CD4-positive, CD25-positive, alpha-beta regulatory T cell (primary cell): ENCODE data around the gene PADI1. TPM values are rescaled to one million over a fixed set of nuclear protein-coding genes. Genes with fewer than 3 reads are reported as not detected.

ENCODE experiments used
- ATAC-seq, 2 donors: fragments of 150-1000 bp; cut with Tn5 transposase; one replicate each; pipeline ENCODE4 v1.10.0; 2021; ENCODE audit warnings: low read depth in 2 of 2, moderate number of reproducible peaks in 2 of 2, moderate library complexity in 1 of 2
- DNase-seq, 3 donors: peaks; one replicate each; pipeline versions ENCODE4 v3.0.0 to v3.0.0-alpha.2; 2012 to 2022; ENCODE audit warnings: mixed read lengths in 1 of 3
- H3K27ac ChIP-seq: one replicate; pipeline ENCODE4 v1.7.0; 2013; ENCODE audit warnings: mild to moderate bottlenecking, low read length; ENCODE audit not compliant: insufficient read depth, poor library complexity, severe bottlenecking
- H3K27me3 ChIP-seq: one replicate; pipeline ENCODE4 v1.7.0; 2013; ENCODE audit warnings: low read length; ENCODE audit not compliant: control insufficient read depth, insufficient read depth
- H3K36me3 ChIP-seq: one replicate; pipeline ENCODE4 v1.7.0; 2013; ENCODE audit warnings: mild to moderate bottlenecking, low read length, moderate library complexity; ENCODE audit not compliant: control insufficient read depth, insufficient read depth
- H3K4me1 ChIP-seq: 2 replicates; pipeline ENCODE4 v1.7.0; 2013; ENCODE audit warnings: mild to moderate bottlenecking, low read length; ENCODE audit not compliant: insufficient read depth, control insufficient read depth, poor library complexity, severe bottlenecking
- H3K4me3 ChIP-seq: one replicate; pipeline ENCODE4 v1.7.0; 2013; ENCODE audit warnings: low read depth, mild to moderate bottlenecking, low read length, moderate library complexity
- H3K9me3 ChIP-seq, 2 experiments: 1 replicate in 1 of 2; 2 replicates in 1 of 2; pipeline ENCODE4 v1.7.0; 2013; ENCODE audit warnings: low read length in 2 of 2, mild to moderate bottlenecking in 1 of 2, moderate library complexity in 1 of 2; ENCODE audit not compliant: control insufficient read depth in 2 of 2
- H3K27ac Mint-ChIP-seq, 3 donors: one replicate each; pipeline ENCODE4 v1.8.0; 2020 to 2022; ENCODE audit warnings: mild to moderate bottlenecking in 3 of 3, mixed read lengths in 3 of 3, moderate library complexity in 2 of 3
- H3K27me3 Mint-ChIP-seq: one replicate; pipeline ENCODE4 v1.8.0; 2022; ENCODE audit warnings: mild to moderate bottlenecking, mixed read lengths
- H3K36me3 Mint-ChIP-seq: one replicate; pipeline ENCODE4 v1.8.0; 2020; ENCODE audit warnings: mixed read lengths
- H3K4me1 Mint-ChIP-seq, 4 donors: one replicate each; pipeline ENCODE4 v1.8.0; 2020 to 2022; ENCODE audit warnings: mixed read lengths in 4 of 4, mild to moderate bottlenecking in 1 of 4
- H3K4me3 Mint-ChIP-seq, 4 donors: one replicate each; pipeline ENCODE4 v1.8.0; 2020 to 2022; ENCODE audit warnings: mild to moderate bottlenecking in 4 of 4, mixed read lengths in 4 of 4, moderate library complexity in 3 of 4
- H3K9me3 Mint-ChIP-seq, 7 donors: one replicate each; pipeline ENCODE4 v1.8.0; 2020 to 2022; ENCODE audit warnings: mixed read lengths in 7 of 7, mild to moderate bottlenecking in 3 of 7, moderate library complexity in 2 of 7
- polyA plus RNA-seq, 4 donors: library from polyadenylated mRNA; unstranded; fragments of 300-500 nt; fragmentation: Illumina TruSeq; gene quantifications; one replicate each; pipeline ENCODE4 v1.2.3, GENCODE V29; 2021
- total RNA-seq: library from RNA; stranded (reverse); gene quantifications from one replicate; pipeline ENCODE4 v1.2.3, GENCODE V29; 2022

Gene PADI1
- total and polyA plus RNA-seq, 5 donors from 2014 or later: not detected

- ATAC-seq (no peak), DNase-seq (no peak)
- no peaks in the 10 kb centered on the region for H3K27me3 Mint-ChIP-seq
- no peaks in the 10 kb centered on the region for H3K4me1 Mint-ChIP-seq
- H3K27me3 ChIP-seq: no peaks in the 10 kb centered on the region
- no peak overlapping the region for H3K27ac ChIP-seq
- H3K9me3 Mint-ChIP-seq: peaks cover 0 to under 1% (median 0%) of the 10 kb centered on the region in 7 donors
- H3K9me3 ChIP-seq: no peaks in the 10 kb centered on the region
- H3K27ac Mint-ChIP-seq: no peak overlapping the region
- H3K36me3 ChIP-seq: no peaks in the 10 kb centered on the region
- H3K4me1 ChIP-seq: no peaks in the 10 kb centered on the region
- H3K4me3 Mint-ChIP-seq: no peak overlapping the region
- no peak overlapping the region for H3K4me3 ChIP-seq
- no peaks in the 10 kb centered on the region for H3K36me3 Mint-ChIP-seq
Observed at GRCh38 chr1:17270891-17271765, 66.2 kb downstream of the PADI1 start.

- Mint-ChIP-seq H3K9me3 (no peaks in the 10 kb centered on the region), H3K27me3 (no peaks in the 10 kb centered on the region), H3K36me3 (no peaks in the 10 kb centered on the region), H3K27ac (no peak overlapping the region), H3K4me3 (no peak overlapping the region), H3K4me1 (no peaks in the 10 kb centered on the region)
- Histone ChIP-seq H3K27me3 (no peaks in the 10 kb centered on the region), H3K4me1 (no peaks in the 10 kb centered on the region), H3K4me3 (no peak overlapping the region), H3K27ac (no peak overlapping the region), H3K36me3 (no peaks in the 10 kb centered on the region), H3K9me3 (no peaks in the 10 kb centered on the region)
- no peak for ATAC-seq
- DNase-seq: no peak
Observed at GRCh38 chr1:17272066-17272465, 67.1 kb downstream of the PADI1 start.

GRCh38 chr1:17272646-17273045 lies 67.7 kb downstream of the PADI1 start:
- no peak overlapping the region for H3K4me3 Mint-ChIP-seq
- no peaks in the 10 kb centered on the region for H3K4me1 Mint-ChIP-seq
- Histone ChIP-seq H3K27me3 (no peaks in the 10 kb centered on the region), H3K36me3 (no peaks in the 10 kb centered on the region), H3K9me3 (no peaks in the 10 kb centered on the region), H3K4me3 (no peak overlapping the region), H3K4me1 (no peaks in the 10 kb centered on the region), H3K27ac (no peak overlapping the region)
- H3K36me3 Mint-ChIP-seq: no peaks in the 10 kb centered on the region
- DNase-seq (no peak), ATAC-seq (no peak)
- H3K27ac Mint-ChIP-seq: no peak overlapping the region
- H3K27me3 Mint-ChIP-seq: no peaks in the 10 kb centered on the region
- H3K9me3 Mint-ChIP-seq: no peaks in the 10 kb centered on the region

GRCh38 chr1:17273096-17273495 lies 68.2 kb downstream of the PADI1 start:
- Mint-ChIP-seq H3K4me1 (no peaks in the 10 kb centered on the region), H3K27me3 (no peaks in the 10 kb centered on the region), H3K27ac (no peak overlapping the region), H3K4me3 (no peak overlapping the region), H3K9me3 (no peaks in the 10 kb centered on the region), H3K36me3 (no peaks in the 10 kb centered on the region)
- Histone ChIP-seq H3K36me3 (no peaks in the 10 kb centered on the region), H3K4me3 (no peak overlapping the region), H3K4me1 (no peaks in the 10 kb centered on the region), H3K27me3 (no peaks in the 10 kb centered on the region), H3K27ac (no peak overlapping the region), H3K9me3 (no peaks in the 10 kb centered on the region)
- no peak for DNase-seq
- ATAC-seq: no peak

GRCh38 chr1:17274186-17275170 lies 69.5 kb downstream of the PADI1 start:
- H3K27me3 Mint-ChIP-seq: no peaks in the 10 kb centered on the region
- no peaks in the 10 kb centered on the region for H3K9me3 Mint-ChIP-seq
- H3K4me1 ChIP-seq: no peaks in the 10 kb centered on the region
- no peaks in the 10 kb centered on the region for H3K9me3 ChIP-seq
- H3K4me1 Mint-ChIP-seq: no peaks in the 10 kb centered on the region
- ATAC-seq (no peak), DNase-seq (peak in 1 of 3 donors; percentile 16)
- H3K4me3 ChIP-seq: no peak overlapping the region
- H3K27ac Mint-ChIP-seq: no peak overlapping the region
- H3K36me3 Mint-ChIP-seq: no peaks in the 10 kb centered on the region
- H3K4me3 Mint-ChIP-seq: no peak overlapping the region
- H3K27ac ChIP-seq: no peak overlapping the region
- H3K27me3 ChIP-seq: no peaks in the 10 kb centered on the region
- H3K36me3 ChIP-seq: no peaks in the 10 kb centered on the region

- ATAC-seq: no peak
- H3K4me1 Mint-ChIP-seq: no peaks in the 10 kb centered on the region
- H3K27ac Mint-ChIP-seq: no peak overlapping the region
- H3K27me3 Mint-ChIP-seq: no peaks in the 10 kb centered on the region
- no peaks in the 10 kb centered on the region for H3K36me3 Mint-ChIP-seq
- no peaks in the 10 kb centered on the region for H3K9me3 Mint-ChIP-seq
- no peak for DNase-seq
- Histone ChIP-seq H3K27ac (no peak overlapping the region), H3K9me3 (no peaks in the 10 kb centered on the region), H3K4me1 (no peaks in the 10 kb centered on the region), H3K4me3 (no peak overlapping the region), H3K27me3 (no peaks in the 10 kb centered on the region), H3K36me3 (no peaks in the 10 kb centered on the region)
- no peak overlapping the region for H3K4me3 Mint-ChIP-seq
Observed at GRCh38 chr1:17276568-17276967, 71.6 kb downstream of the PADI1 start.

GRCh38 chr1:17277511-17278159 lies 72.7 kb downstream of the PADI1 start:
- no peaks in the 10 kb centered on the region for H3K36me3 ChIP-seq
- Mint-ChIP-seq H3K27ac (no peak overlapping the region), H3K27me3 (no peaks in the 10 kb centered on the region), H3K4me1 (peaks cover 0 to 2% (median 0%) of the 10 kb centered on the region in 4 donors), H3K9me3 (peaks cover 0 to 1% (median 0%) of the 10 kb centered on the region in 7 donors), H3K36me3 (no peaks in the 10 kb centered on the region), H3K4me3 (no peak overlapping the region)
- no peak overlapping the region for H3K27ac ChIP-seq
- H3K4me1 ChIP-seq: no peaks in the 10 kb centered on the region
- no peak overlapping the region for H3K4me3 ChIP-seq
- no peak for DNase-seq
- H3K27me3 ChIP-seq: no peaks in the 10 kb centered on the region
- no peak for ATAC-seq
- H3K9me3 ChIP-seq: no peaks in the 10 kb centered on the region
